Muscle layer of duodenum (tissue), 2 donors: Measurements from ENCODE around the gene TOMM70.
"Not testable (repeated sequence)": the region's sequence is repeated elsewhere in the genome, so short reads cannot be mapped to it uniquely, and the experiment has no call there.

Experiments
- H3K27ac ChIP-seq: one replicate; pipeline ENCODE4 v1.7.0; 2013; ENCODE audit warnings: mild to moderate bottlenecking, low read length
- H3K27me3 ChIP-seq: one replicate; pipeline ENCODE4 v1.7.0; 2013; ENCODE audit warnings: low read depth, mild to moderate bottlenecking, control low read depth, low read length
- H3K36me3 ChIP-seq, 2 donors: one replicate each; pipeline ENCODE4 v1.7.0; 2013; ENCODE audit warnings: low read length in 2 of 2, control low read depth in 1 of 2, mild to moderate bottlenecking in 1 of 2; ENCODE audit not compliant: insufficient read depth in 2 of 2, control insufficient read depth in 1 of 2
- H3K4me1 ChIP-seq, 2 donors: one replicate each; pipeline ENCODE4 v1.7.0; 2013; ENCODE audit warnings: low read length in 2 of 2, mild to moderate bottlenecking in 2 of 2, control low read depth in 1 of 2, moderate library complexity in 1 of 2; ENCODE audit not compliant: insufficient read depth in 2 of 2, control insufficient read depth in 1 of 2
- H3K4me3 ChIP-seq, 2 donors: one replicate each; pipeline ENCODE4 v1.7.0; 2013; ENCODE audit warnings: low read length in 2 of 2, low read depth in 1 of 2, mild to moderate bottlenecking in 1 of 2
- H3K9me3 ChIP-seq, 2 donors: one replicate each; pipeline ENCODE4 v1.7.0; 2013; ENCODE audit warnings: low read length in 2 of 2, control low read depth in 1 of 2, mild to moderate bottlenecking in 1 of 2; ENCODE audit not compliant: control insufficient read depth in 1 of 2
- donor health status: healthy.

Gene TOMM70

GRCh38 chr3:100400780-100401673 is at the start of gene TOMM70, which contains the start of gene LNP1:
Gene TOMM70 (minus strand): TSS chr3:100401089. CDS start chr3:100400949, 140 bp downstream.
Gene LNP1 (plus strand): TSS chr3:100401539. CDS start chr3:100429730, 28,191 bp downstream.
- Histone ChIP-seq H3K27ac (peak within 1 kb of the TSS; percentile 91), H3K27me3 (no peaks in the 10 kb centered on the region), H3K4me3 (peak within 1 kb of the TSS; percentile 76 to 95), H3K36me3 (peaks cover 0 to 4% of the 10 kb centered on the region in 2 donors), H3K4me1 (peaks cover 15 to 37% of the 10 kb centered on the region in 2 donors), H3K9me3 (no peaks in the 10 kb centered on the region)

- H3K27ac ChIP-seq = no peak overlapping the region
- no peaks in the 10 kb centered on the region for H3K9me3 ChIP-seq
- peaks cover 0 to 3% of the 10 kb centered on the region in 2 donors for H3K36me3 ChIP-seq
- no peaks in the 10 kb centered on the region for H3K4me1 ChIP-seq
- no peaks in the 10 kb centered on the region for H3K27me3 ChIP-seq
- H3K4me3 ChIP-seq = no peak overlapping the region
Measured at GRCh38 chr3:100449214-100449613, 48.3 kb upstream of the TOMM70 start.

GRCh38 chr3:100448079-100448478 is 47.2 kb upstream of the TOMM70 start:
- no peaks in the 10 kb centered on the region for H3K27me3 ChIP-seq
- H3K36me3 ChIP-seq = peaks cover 0 to 3% of the 10 kb centered on the region in 2 donors
- no peaks in the 10 kb centered on the region for H3K9me3 ChIP-seq

GRCh38 chr3:100447067-100447466 is 46.2 kb upstream of the TOMM70 start:
- H3K4me1 ChIP-seq, H3K27me3 ChIP-seq, H3K27ac ChIP-seq, H3K9me3 ChIP-seq, H3K4me3 ChIP-seq, H3K36me3 ChIP-seq: not testable (repeated sequence)

More at GRCh38 chr3:100448079-100448478, 47.2 kb upstream of the TOMM70 start:
- Histone ChIP-seq H3K27ac (no peak overlapping the region), H3K4me1 (no peaks in the 10 kb centered on the region), H3K4me3 (no peak overlapping the region)

GRCh38 chr3:100443690-100444089 is 42.8 kb upstream of the TOMM70 start:
- H3K4me1 ChIP-seq = no peaks in the 10 kb centered on the region
- H3K27me3 ChIP-seq = no peaks in the 10 kb centered on the region
- H3K9me3 ChIP-seq = no peaks in the 10 kb centered on the region
- no peaks in the 10 kb centered on the region for H3K36me3 ChIP-seq
- H3K4me3 ChIP-seq = no peak overlapping the region
- no peak overlapping the region for H3K27ac ChIP-seq

GRCh38 chr3:100440895-100441294 is 40.0 kb upstream of the TOMM70 start:
- Histone ChIP-seq H3K36me3 (no peaks in the 10 kb centered on the region), H3K9me3 (no peaks in the 10 kb centered on the region), H3K4me3 (no peak overlapping the region), H3K27ac (no peak overlapping the region), H3K27me3 (no peaks in the 10 kb centered on the region), H3K4me1 (no peaks in the 10 kb centered on the region)

GRCh38 chr3:100438623-100438974 is 37.7 kb upstream of the TOMM70 start:
- Histone ChIP-seq H3K4me3 (no peak overlapping the region), H3K27ac (no peak overlapping the region), H3K9me3 (no peaks in the 10 kb centered on the region), H3K4me1 (no peaks in the 10 kb centered on the region), H3K36me3 (no peaks in the 10 kb centered on the region), H3K27me3 (no peaks in the 10 kb centered on the region)

- Histone ChIP-seq H3K27ac (no peak overlapping the region), H3K36me3 (no peaks in the 10 kb centered on the region), H3K4me1 (no peaks in the 10 kb centered on the region), H3K27me3 (no peaks in the 10 kb centered on the region), H3K9me3 (no peaks in the 10 kb centered on the region), H3K4me3 (no peak overlapping the region)
Measured at GRCh38 chr3:100437721-100438622, 37.1 kb upstream of the TOMM70 start.

GRCh38 chr3:100436951-100437350 is 36.1 kb upstream of the TOMM70 start:
- H3K27ac ChIP-seq = no peak overlapping the region
- no peaks in the 10 kb centered on the region for H3K27me3 ChIP-seq
- no peaks in the 10 kb centered on the region for H3K36me3 ChIP-seq
- H3K4me3 ChIP-seq = no peak overlapping the region
- H3K9me3 ChIP-seq = no peaks in the 10 kb centered on the region
- H3K4me1 ChIP-seq = no peaks in the 10 kb centered on the region

- no peak overlapping the region for H3K27ac ChIP-seq
- no peaks in the 10 kb centered on the region for H3K9me3 ChIP-seq
- no peaks in the 10 kb centered on the region for H3K4me1 ChIP-seq
- H3K27me3 ChIP-seq = no peaks in the 10 kb centered on the region
- H3K4me3 ChIP-seq = no peak overlapping the region
- H3K36me3 ChIP-seq = no peaks in the 10 kb centered on the region
Measured at GRCh38 chr3:100429187-100429716, 28.4 kb upstream of the TOMM70 start.

- Histone ChIP-seq H3K4me1 (no peaks in the 10 kb centered on the region), H3K27ac (no peak overlapping the region), H3K9me3 (no peaks in the 10 kb centered on the region), H3K4me3 (no peak overlapping the region), H3K36me3 (no peaks in the 10 kb centered on the region), H3K27me3 (no peaks in the 10 kb centered on the region)
Measured at GRCh38 chr3:100427699-100428098, 26.8 kb upstream of the TOMM70 start.
